ENCODE results near the gene SPDYE1. TPM values are rescaled to one million over a fixed set of nuclear protein-coding genes. Genes with fewer than 3 reads are reported as not detected.
"Not testable (repeated sequence)": the region's sequence is repeated elsewhere in the genome, so short reads cannot be mapped to it uniquely, and the experiment has no call there.

SPDYE1 gene
- total and polyA plus RNA-seq, 7 experiments from 2014 or later: 0.07 to 0.30 (median 0.20) TPM; not detected in 3

DNA sequence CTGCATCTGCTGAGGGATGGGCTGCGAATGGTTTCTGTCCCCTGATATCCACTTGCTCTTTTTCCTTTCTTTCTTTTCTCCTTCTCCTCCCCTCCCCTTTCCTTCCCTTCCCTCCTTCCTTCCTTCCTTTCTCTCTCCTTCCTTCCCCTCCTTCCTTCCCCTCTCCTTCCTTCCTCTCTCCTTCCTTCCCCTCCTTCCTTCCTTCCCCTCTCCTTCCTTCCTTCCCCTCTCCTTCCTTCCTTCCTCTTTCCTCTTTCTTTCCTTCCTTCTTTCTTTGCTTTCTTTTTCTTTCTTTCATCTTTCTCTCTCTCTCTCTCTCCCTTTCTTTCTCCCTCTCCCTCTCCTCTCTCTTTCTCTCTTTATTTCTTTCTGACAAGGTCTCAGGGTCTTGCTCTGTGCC is 20.2 kb upstream of the SPDYE1 start:
- no peak for DNase-seq
- no peaks in the 10 kb centered on the region for H3K9me3 ChIP-seq (ENCODE audit: control insufficient read depth in 2 of 3, low read length in 3 of 3)
- Mint-ChIP-seq H3K27ac (no peak overlapping the region), H3K4me1 (peaks cover 0 to 4% (median 0%) of the 10 kb centered on the region in 7 donors), H3K4me3 (no peak overlapping the region), H3K9me3 (no peaks in the 10 kb centered on the region), H3K27me3 (no peaks in the 10 kb centered on the region), H3K36me3 (peaks cover 0 to 4% (median 0%) of the 10 kb centered on the region in 5 donors)
- no peaks in the 10 kb centered on the region for H3K36me3 ChIP-seq (ENCODE audit: control insufficient read depth in 2 of 3, insufficient read depth in 3 of 3, low read length in 3 of 3)
- POLR2A ChIA-PET: no interaction called here
- no peaks in the 10 kb centered on the region for H3K4me1 ChIP-seq (ENCODE audit: control insufficient read depth in 2 of 2, insufficient read depth in 2 of 2, low read length in 2 of 2)
- intact Hi-C loops (cut with micrococcal nuclease): no loop called here
- H3K27ac ChIP-seq (ENCODE audit: low read depth, low read length): no peak overlapping the region
- ATAC-seq: no peak
- CTCF ChIA-PET: no interaction called here
- H3K27me3 ChIP-seq (ENCODE audit: control insufficient read depth in 2 of 2, insufficient read depth in 2 of 2, low read length in 2 of 2): no peaks in the 10 kb centered on the region
- no peak overlapping the region for H3K4me3 ChIP-seq (ENCODE audit: low read length)

DNA sequence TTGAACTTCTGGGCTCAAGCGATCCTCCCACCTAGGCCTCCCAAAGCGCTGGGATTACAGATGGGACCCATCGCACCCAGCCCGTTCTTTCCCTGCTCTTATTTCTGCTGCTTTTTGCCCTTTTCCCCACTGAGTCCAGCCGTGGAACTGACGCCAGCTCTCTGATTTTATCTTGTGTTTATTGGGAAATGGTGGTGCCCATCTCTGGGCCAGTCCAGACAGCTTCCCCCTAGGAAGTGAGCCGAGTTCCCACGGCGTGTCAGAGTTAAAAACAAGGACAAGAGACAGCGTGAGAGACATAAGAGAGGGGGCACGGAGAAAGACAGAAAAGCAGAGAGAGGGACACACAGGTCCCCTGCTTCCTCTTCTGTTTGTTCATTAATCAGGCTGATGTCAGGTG is 19.6 kb upstream of the SPDYE1 start:
- H3K9me3 ChIP-seq (ENCODE audit: control insufficient read depth in 2 of 3, low read length in 3 of 3); H3K4me1 ChIP-seq (ENCODE audit: control insufficient read depth in 2 of 2, insufficient read depth in 2 of 2, low read length in 2 of 2); H3K4me3 Mint-ChIP-seq; ATAC-seq; H3K27me3 ChIP-seq (ENCODE audit: control insufficient read depth in 2 of 2, insufficient read depth in 2 of 2, low read length in 2 of 2); H3K27ac ChIP-seq (ENCODE audit: low read depth, low read length); H3K27me3 Mint-ChIP-seq; H3K4me3 ChIP-seq (ENCODE audit: low read length); H3K27ac Mint-ChIP-seq; CTCF ChIA-PET; POLR2A ChIA-PET; H3K36me3 Mint-ChIP-seq; intact Hi-C loops (cut with micrococcal nuclease); H3K36me3 ChIP-seq (ENCODE audit: control insufficient read depth in 2 of 3, insufficient read depth in 3 of 3, low read length in 3 of 3); H3K9me3 Mint-ChIP-seq; H3K4me1 Mint-ChIP-seq; DNase-seq: not testable (repeated sequence)

DNA sequence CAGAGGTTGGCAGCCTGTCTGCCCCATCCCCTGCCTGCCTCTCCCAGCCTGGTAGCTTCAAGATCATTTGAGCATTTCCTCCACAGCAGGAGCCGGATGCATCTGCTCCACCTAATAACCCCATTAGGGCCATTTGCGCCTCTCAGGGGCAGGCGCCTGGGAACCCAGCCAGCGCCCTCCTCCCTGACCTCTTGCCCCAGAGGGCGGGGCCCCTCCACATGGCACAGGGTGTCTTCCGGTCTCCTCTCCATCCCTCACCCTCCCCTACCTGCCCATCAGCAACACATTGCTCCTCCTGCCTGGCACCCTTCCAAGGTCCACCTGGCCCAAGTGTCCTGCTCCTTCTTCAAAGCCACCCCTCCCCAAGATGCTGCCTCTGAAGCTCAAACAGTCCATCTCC is 14.8 kb upstream of the SPDYE1 start:
- H3K27ac Mint-ChIP-seq; H3K36me3 Mint-ChIP-seq; ATAC-seq; H3K4me3 ChIP-seq (ENCODE audit: low read length); H3K4me1 Mint-ChIP-seq; H3K36me3 ChIP-seq (ENCODE audit: control insufficient read depth in 2 of 3, insufficient read depth in 3 of 3, low read length in 3 of 3); H3K4me1 ChIP-seq (ENCODE audit: control insufficient read depth in 2 of 2, insufficient read depth in 2 of 2, low read length in 2 of 2); H3K27me3 Mint-ChIP-seq; DNase-seq; CTCF ChIA-PET; POLR2A ChIA-PET; H3K4me3 Mint-ChIP-seq; H3K9me3 ChIP-seq (ENCODE audit: control insufficient read depth in 2 of 3, low read length in 3 of 3); intact Hi-C loops (cut with micrococcal nuclease); H3K27ac ChIP-seq (ENCODE audit: low read depth, low read length); H3K9me3 Mint-ChIP-seq; H3K27me3 ChIP-seq (ENCODE audit: control insufficient read depth in 2 of 2, insufficient read depth in 2 of 2, low read length in 2 of 2): not testable (repeated sequence)

DNA sequence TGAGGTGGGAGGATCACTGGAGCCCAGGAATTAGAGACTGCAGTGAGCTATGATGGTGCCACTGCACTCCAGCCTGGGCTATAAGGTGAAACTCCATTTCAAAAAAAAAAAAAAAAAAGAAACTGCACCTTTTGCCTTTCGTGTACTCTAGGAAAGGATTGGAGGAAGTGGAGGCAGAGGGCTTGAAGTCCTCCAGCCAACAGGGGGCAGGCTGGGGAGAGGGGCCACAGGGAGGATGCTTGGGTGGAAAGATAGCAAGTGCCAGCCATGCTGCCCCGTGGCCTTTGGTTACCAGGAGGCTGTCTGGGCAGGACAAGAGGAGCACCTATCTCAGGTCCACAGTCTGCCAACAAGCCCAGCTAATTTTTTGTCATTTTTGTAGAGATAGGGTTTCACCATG is 14.0 kb upstream of the SPDYE1 start:
- H3K27ac ChIP-seq (ENCODE audit: low read depth, low read length); DNase-seq; H3K9me3 Mint-ChIP-seq; H3K27me3 ChIP-seq (ENCODE audit: control insufficient read depth in 2 of 2, insufficient read depth in 2 of 2, low read length in 2 of 2); H3K4me3 ChIP-seq (ENCODE audit: low read length); H3K36me3 ChIP-seq (ENCODE audit: control insufficient read depth in 2 of 3, insufficient read depth in 3 of 3, low read length in 3 of 3); H3K4me1 ChIP-seq (ENCODE audit: control insufficient read depth in 2 of 2, insufficient read depth in 2 of 2, low read length in 2 of 2); H3K27me3 Mint-ChIP-seq; intact Hi-C loops (cut with micrococcal nuclease); H3K36me3 Mint-ChIP-seq; H3K27ac Mint-ChIP-seq; ATAC-seq; H3K9me3 ChIP-seq (ENCODE audit: control insufficient read depth in 2 of 3, low read length in 3 of 3); H3K4me3 Mint-ChIP-seq; H3K4me1 Mint-ChIP-seq; POLR2A ChIA-PET: not testable (repeated sequence)
- CTCF ChIA-PET: interaction anchor here (0.7 kb wide), 1 partner anchor 500 kb away, joined by 4 read pairs; no protein-coding TSS in a partner anchor

DNA sequence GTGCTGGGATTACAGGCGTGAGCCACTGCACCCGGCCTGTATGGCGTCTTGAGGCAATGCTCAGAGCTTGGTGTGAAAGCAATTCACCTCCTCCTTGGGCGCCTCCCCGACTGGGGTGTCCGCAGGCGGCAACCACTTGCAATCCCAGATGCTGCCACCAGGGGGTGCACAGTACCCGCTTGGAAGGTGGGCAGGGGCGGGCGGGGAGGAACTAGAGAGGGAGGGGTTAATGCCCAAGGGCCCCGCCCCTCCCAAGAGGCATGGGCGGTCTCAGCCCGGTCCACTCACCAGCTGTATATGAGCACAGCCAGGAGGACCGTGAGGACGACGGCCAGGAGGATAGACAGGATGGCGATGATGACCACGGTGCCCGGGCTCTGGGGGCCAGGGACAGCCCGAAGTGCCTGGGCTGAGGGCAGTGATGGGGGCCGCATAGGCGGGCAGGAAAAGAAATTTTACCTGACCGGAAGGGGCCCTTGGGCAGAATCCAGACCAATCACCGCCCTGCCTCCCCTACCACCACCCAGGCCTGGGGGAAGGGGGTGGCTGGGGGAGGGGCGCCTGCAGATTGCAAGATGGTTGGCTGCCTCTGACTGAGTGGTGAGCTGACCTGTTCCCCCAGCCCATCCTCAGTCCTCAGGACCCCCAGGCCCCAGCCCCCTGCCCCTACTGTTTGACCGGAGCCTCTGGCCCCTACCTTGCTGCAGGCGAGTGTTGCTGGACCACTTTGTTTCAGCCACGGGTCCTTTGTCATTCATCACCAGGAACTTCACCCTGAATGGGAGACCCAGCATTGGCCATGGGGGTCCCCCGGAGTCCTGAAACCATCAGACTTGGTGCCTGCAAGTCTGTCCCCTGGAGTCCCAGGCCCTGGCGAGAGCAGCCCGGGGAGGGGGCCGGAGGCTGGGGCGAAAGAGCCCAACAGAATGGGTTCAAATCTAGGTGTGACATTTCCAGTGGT is 11.5 kb upstream of the SPDYE1 start:
- H3K4me1 ChIP-seq (ENCODE audit: control insufficient read depth in 2 of 2, insufficient read depth in 2 of 2, low read length in 2 of 2); H3K4me1 Mint-ChIP-seq; H3K9me3 Mint-ChIP-seq; H3K27me3 Mint-ChIP-seq; H3K27me3 ChIP-seq (ENCODE audit: control insufficient read depth in 2 of 2, insufficient read depth in 2 of 2, low read length in 2 of 2); H3K9me3 ChIP-seq (ENCODE audit: control insufficient read depth in 2 of 3, low read length in 3 of 3); POLR2A ChIA-PET; H3K4me3 ChIP-seq (ENCODE audit: low read length); CTCF ChIA-PET; H3K36me3 Mint-ChIP-seq; H3K27ac ChIP-seq (ENCODE audit: low read depth, low read length); H3K36me3 ChIP-seq (ENCODE audit: control insufficient read depth in 2 of 3, insufficient read depth in 3 of 3, low read length in 3 of 3); intact Hi-C loops (cut with micrococcal nuclease): not testable (repeated sequence)
- Mint-ChIP-seq H3K4me3 (peak overlapping the region in 6 of 10 donors; percentile 53 to 67 (median 61)), H3K27ac (peak overlapping the region in 2 of 9 donors; percentile 55 to 60)
- peak in 8 of 9 donors; percentile 10 to 94 (median 69) for DNase-seq
- peak; percentile 91 for ATAC-seq

DNA sequence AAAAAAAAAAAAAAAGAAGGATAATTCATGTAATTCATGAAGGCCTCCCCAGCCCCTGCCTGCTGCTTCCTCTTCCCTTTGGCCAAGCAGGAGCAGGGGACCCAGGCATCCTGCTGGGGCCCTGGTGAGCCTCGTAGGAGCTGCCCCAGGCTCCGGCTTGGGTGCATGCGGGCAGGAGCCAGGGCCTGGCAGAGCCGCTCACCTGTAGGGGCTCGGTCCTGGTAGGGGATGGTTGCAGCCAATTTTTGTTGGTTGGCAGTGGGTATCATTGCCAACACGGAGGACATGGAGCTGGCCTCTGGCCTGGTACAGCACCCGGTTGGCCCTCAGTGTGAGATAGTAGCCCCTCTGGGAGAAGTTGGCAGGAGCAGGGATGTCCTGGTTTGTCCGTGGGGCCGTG is 10.2 kb upstream of the SPDYE1 start:
- intact Hi-C loops (cut with micrococcal nuclease); H3K27me3 ChIP-seq (ENCODE audit: control insufficient read depth in 2 of 2, insufficient read depth in 2 of 2, low read length in 2 of 2); H3K9me3 ChIP-seq (ENCODE audit: control insufficient read depth in 2 of 3, low read length in 3 of 3); H3K27ac ChIP-seq (ENCODE audit: low read depth, low read length); H3K36me3 ChIP-seq (ENCODE audit: control insufficient read depth in 2 of 3, insufficient read depth in 3 of 3, low read length in 3 of 3); H3K4me1 Mint-ChIP-seq; ATAC-seq; H3K27me3 Mint-ChIP-seq; H3K27ac Mint-ChIP-seq; H3K4me1 ChIP-seq (ENCODE audit: control insufficient read depth in 2 of 2, insufficient read depth in 2 of 2, low read length in 2 of 2); H3K9me3 Mint-ChIP-seq; POLR2A ChIA-PET; H3K4me3 Mint-ChIP-seq; H3K4me3 ChIP-seq (ENCODE audit: low read length); CTCF ChIA-PET; H3K36me3 Mint-ChIP-seq; DNase-seq: not testable (repeated sequence)

DNA sequence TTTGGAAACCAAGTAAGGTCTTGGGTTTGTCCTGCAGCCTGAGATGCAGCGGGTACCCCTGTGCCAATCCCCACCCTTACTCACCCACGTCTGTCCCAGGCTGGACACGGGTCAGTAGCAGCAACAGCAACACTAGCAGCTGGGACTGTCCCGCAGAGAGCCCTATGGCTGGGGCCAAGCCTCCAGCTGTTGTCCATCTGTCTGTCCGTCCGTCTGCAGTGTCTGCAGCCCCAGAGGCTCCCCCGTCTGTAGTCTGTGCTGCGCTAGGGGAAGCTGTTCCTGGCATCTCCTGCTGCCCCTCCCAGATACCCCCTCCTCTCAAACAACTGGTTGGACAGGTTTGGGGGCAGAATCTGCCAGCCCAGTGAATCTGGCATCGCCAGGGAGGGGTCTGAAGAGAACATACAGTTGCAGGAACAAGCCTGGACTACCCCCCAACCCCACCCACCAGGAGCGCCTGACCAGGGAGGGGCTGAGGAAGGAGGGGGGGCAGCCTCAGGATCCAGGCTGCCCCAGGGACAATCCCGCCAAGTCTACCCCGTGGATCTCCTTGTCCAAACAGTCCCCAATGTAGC is 7.6 kb upstream of the SPDYE1 start:
- H3K27ac Mint-ChIP-seq; H3K9me3 Mint-ChIP-seq; H3K36me3 Mint-ChIP-seq; H3K4me3 Mint-ChIP-seq; H3K27me3 ChIP-seq (ENCODE audit: control insufficient read depth in 2 of 2, insufficient read depth in 2 of 2, low read length in 2 of 2); POLR2A ChIA-PET; H3K4me1 ChIP-seq (ENCODE audit: control insufficient read depth in 2 of 2, insufficient read depth in 2 of 2, low read length in 2 of 2); H3K4me1 Mint-ChIP-seq; DNase-seq; CTCF ChIA-PET; H3K27me3 Mint-ChIP-seq; H3K36me3 ChIP-seq (ENCODE audit: control insufficient read depth in 2 of 3, insufficient read depth in 3 of 3, low read length in 3 of 3); H3K4me3 ChIP-seq (ENCODE audit: low read length); H3K9me3 ChIP-seq (ENCODE audit: control insufficient read depth in 2 of 3, low read length in 3 of 3); ATAC-seq; H3K27ac ChIP-seq (ENCODE audit: low read depth, low read length); intact Hi-C loops (cut with micrococcal nuclease): not testable (repeated sequence)

Data from naive thymus-derived CD4-positive, alpha-beta T cell (primary cell).